ENCODE data around the gene CADPS. TPM values are rescaled to one million over a fixed set of nuclear protein-coding genes. Genes with fewer than 3 reads are reported as not detected.

Gene CADPS
- total and polyA plus RNA-seq, 2 of the 4 experiments (the other 2 are of a cell fraction), result not detected

- no peak overlapping the region for H2AK5ac ChIP-seq (ENCODE audit: low read depth, low read length)
- H2AFZ ChIP-seq (replicated peaks; ENCODE audit: low read length, poor library complexity), result no peak overlapping the region
- H4K5ac ChIP-seq (ENCODE audit: low read depth, low read length), result no peak overlapping the region
- H2BK15ac ChIP-seq (ENCODE audit: low read depth, low read length), result no peak overlapping the region
- H3K4ac ChIP-seq (ENCODE audit: low read depth, low read length), result no peak overlapping the region
- dilution Hi-C loops (cut with HindIII; ENCODE audit: low sequenced_read_pairs, unreplicated experiment), result no loop called here
- peaks cover 3% of the 10 kb centered on the region; the same call in 1 of the 2 replicates for H3K9me3 ChIP-seq (ENCODE audit: control insufficient read depth, insufficient read depth, low read length)
- no peak overlapping the region for H2BK20ac ChIP-seq (ENCODE audit: low read depth, low read length)
- no peak overlapping the region for H3K18ac ChIP-seq (ENCODE audit: low read depth, low read length)
- peaks cover 28% of the 10 kb centered on the region for H3K27me3 ChIP-seq (ENCODE audit: control insufficient read depth, insufficient read depth, low read length)
- POLR2A ChIA-PET (ENCODE audit: unreplicated experiment), result no interaction called here
- no peak overlapping the region for H3K4me3 ChIP-seq (ENCODE audit: insufficient read depth, low read depth, low read length)
- no peak overlapping the region for H4K91ac ChIP-seq (ENCODE audit: insufficient read depth, low read depth, low read length)
- no TSS peak for BruUV-seq (replicated peaks)
- H3K23ac ChIP-seq (ENCODE audit: low read depth, low read length), result no peak overlapping the region
- no peak overlapping the region for H3K27ac ChIP-seq (ENCODE audit: insufficient read depth, low read length)
- intact Hi-C loops (cut with micrococcal nuclease), result no loop called here
- no peak overlapping the region for H2AK9ac ChIP-seq (replicated peaks; ENCODE audit: low read depth, low read length, poor library complexity)
- TF ChIP-seq POLR2A (IDR thresholded peaks at IDR 0.05; ENCODE audit: low read depth, low read length) (no peak), RFX5 (IDR thresholded peaks at IDR 0.05; ENCODE audit: low read depth, low read length) (no peak), CEBPB (IDR thresholded peaks at IDR 0.05; ENCODE audit: low read depth, low read length) (no peak), FOS (IDR thresholded peaks at IDR 0.05; ENCODE audit: low read depth, low read length) (no peak), RAD21 (IDR thresholded peaks at IDR 0.05; ENCODE audit: low read length) (no peak), CTCF (conservative IDR thresholded peaks at IDR 0.05; ENCODE audit: low read depth, low read length) (no peak), BHLHE40 (IDR thresholded peaks at IDR 0.05; ENCODE audit: low read depth, low read length) (no peak), MXI1 (IDR thresholded peaks at IDR 0.05; ENCODE audit: borderline replicate concordance, low read depth, low read length) (no peak), MAFK (IDR thresholded peaks at IDR 0.05; ENCODE audit: low read depth, low read length) (no peak), SMC3 (IDR thresholded peaks at IDR 0.05; ENCODE audit: low read depth, low read length) (no peak), NFE2L2 (IDR thresholded peaks at IDR 0.05; ENCODE audit: low read depth, low read length) (no peak), CHD1 (IDR thresholded peaks at IDR 0.05; ENCODE audit: low read depth, low read length) (no peak), ELK1 (IDR thresholded peaks at IDR 0.05; ENCODE audit: borderline replicate concordance, low read depth, low read length) (no peak), RCOR1 (IDR thresholded peaks at IDR 0.05; ENCODE audit: insufficient replicate concordance, low read length) (no peak), USF2 (IDR thresholded peaks at IDR 0.05; ENCODE audit: low read depth, low read length) (no peak), MAZ (IDR thresholded peaks at IDR 0.05; ENCODE audit: borderline replicate concordance, low read depth, low read length) (no peak)
- no peaks in the 10 kb centered on the region for H4K20me1 ChIP-seq (ENCODE audit: insufficient read depth, low read length)
- H3K36me3 ChIP-seq (ENCODE audit: control insufficient read depth, insufficient read depth, low read length), result no peaks in the 10 kb centered on the region
- no peak overlapping the region for H2BK5ac ChIP-seq (ENCODE audit: low read depth, low read length, poor library complexity, severe bottlenecking)
- no CpG with 5 or more reads among the region's 6 CpGs for WGBS, 2 experiments (ENCODE audit: extremely low coverage in 2 of 2, insufficient read length in 1 of 2)
- H3K79me1 ChIP-seq (ENCODE audit: low read depth in 1 of 2, low read length in 2 of 2), result no peaks in the 10 kb centered on the region
- H2BK120ac ChIP-seq (ENCODE audit: low read depth, low read length), result no peak overlapping the region
- CTCF ChIA-PET, result no interaction called here
- no peak overlapping the region for H3K4me2 ChIP-seq (ENCODE audit: low read depth, low read length)
- in situ Hi-C loops (cut with MboI; ENCODE audit: low sequenced_read_pairs), result no loop called here
- H3K14ac ChIP-seq (replicated peaks; ENCODE audit: low read depth, low read length), result no peak overlapping the region
- no peaks in the 10 kb centered on the region for H3K4me1 ChIP-seq (ENCODE audit: control insufficient read depth, insufficient read depth, low read length)
- DNase-seq (no peak), ATAC-seq (ENCODE audit: low read depth) (no peak)
- H3K9me1 ChIP-seq (ENCODE audit: insufficient read depth, low read length), result no peaks in the 10 kb centered on the region
- H3K56ac ChIP-seq (ENCODE audit: extremely low read depth, insufficient read depth, low read length), result no peak overlapping the region
- no peak overlapping the region for H4K8ac ChIP-seq (ENCODE audit: low read depth in 2 of 2, low read length in 2 of 2)
- H3K9ac ChIP-seq (ENCODE audit: low read depth, low read length), result no peak overlapping the region
Observed at GRCh38 chr3:62363275-62363674, 511.9 kb downstream of the CADPS start.
